GM23338 (cell line): ENCODE data around the gene SEC61A1. TPM values are rescaled to one million over a fixed set of nuclear protein-coding genes. Genes with fewer than 3 reads are reported as not detected.

Source experiments
- ATAC-seq: fragments of 200-7000 bp; cut with Tn5 transposase; 3 replicates; pipeline ENCODE4 v1.9.1; 2020
- DNase-seq: peaks from one replicate; pipeline ENCODE4 v3.0.0-alpha.2; 2015; ENCODE audit warnings: low spot score
- H2AFZ ChIP-seq: fragments of 200-600 bp; sonication (generic); 2 replicates; pipeline ENCODE4 v1.8.0; 2016; ENCODE audit warnings: antibody characterized with exemption, mild to moderate bottlenecking, moderate library complexity
- H3F3A ChIP-seq: fragments of 200-600 bp; sonication (generic); replicated peaks from 2 replicates; pipeline ENCODE4 v1.8.0; 2017; ENCODE audit warnings: antibody characterized with exemption, mixed run types, low read depth
- H3K27ac ChIP-seq: fragments of 200-600 bp; sonication (generic); 2 replicates; pipeline ENCODE4 v1.6.1; 2016; ENCODE audit warnings: low read depth
- H3K27me3 ChIP-seq: fragments of 200-600 bp; sonication (generic); 2 replicates; pipeline ENCODE4 v1.8.0; 2016; ENCODE audit warnings: mild to moderate bottlenecking, mixed run types, moderate library complexity; ENCODE audit not compliant: insufficient read depth
- H3K36me3 ChIP-seq: fragments of 200-600 bp; sonication (generic); 2 replicates; pipeline ENCODE4 v1.8.0; 2016; ENCODE audit warnings: mild to moderate bottlenecking; ENCODE audit not compliant: insufficient read depth
- H3K4me1 ChIP-seq: fragments of 200-600 bp; sonication (generic); 2 replicates; pipeline ENCODE4 v1.8.0; 2016; ENCODE audit warnings: mild to moderate bottlenecking, moderate library complexity; ENCODE audit not compliant: insufficient read depth
- H3K4me2 ChIP-seq: fragments of 200-600 bp; sonication (generic); 2 replicates; pipeline ENCODE4 v1.7.1; 2017; ENCODE audit warnings: mixed run types
- H3K4me3 ChIP-seq: fragments of 200-600 bp; sonication (generic); 2 replicates; pipeline ENCODE4 v1.6.1; 2016; ENCODE audit warnings: mixed run types
- H3K79me2 ChIP-seq: fragments of 200-600 bp; sonication (generic); replicated peaks from 2 replicates; pipeline ENCODE4 v1.8.0; 2017; ENCODE audit warnings: mild to moderate bottlenecking; ENCODE audit not compliant: insufficient read depth
- H3K9me2 ChIP-seq: fragments of 200-600 bp; sonication (generic); 2 replicates; pipeline ENCODE4 v1.8.0; 2017; ENCODE audit not compliant: insufficient read depth
- H4K20me1 ChIP-seq: fragments of 200-600 bp; sonication (generic); replicated peaks from 2 replicates; pipeline ENCODE4 v1.8.0; 2017; ENCODE audit warnings: mild to moderate bottlenecking; ENCODE audit not compliant: insufficient read depth
- H3K27ac Mint-ChIP-seq: 2 replicates; pipeline ENCODE4 v1.8.0; 2020; ENCODE audit warnings: inconsistent platforms, mild to moderate bottlenecking, moderate library complexity, mixed read lengths
- H3K27me3 Mint-ChIP-seq: 3 replicates; pipeline ENCODE4 v1.8.0; 2022; ENCODE audit warnings: low read depth, mild to moderate bottlenecking, moderate library complexity, mixed read lengths, inconsistent platforms; ENCODE audit not compliant: insufficient read depth, poor library complexity
- H3K36me3 Mint-ChIP-seq: 3 replicates; pipeline ENCODE4 v1.8.0; 2021; ENCODE audit warnings: low read depth, mild to moderate bottlenecking, inconsistent platforms, moderate library complexity, mixed read lengths
- H3K4me1 Mint-ChIP-seq: 3 replicates; pipeline ENCODE4 v1.8.0; 2020; ENCODE audit warnings: mild to moderate bottlenecking, inconsistent platforms, mixed read lengths
- H3K4me3 Mint-ChIP-seq: 3 replicates; pipeline ENCODE4 v1.8.0; 2021; ENCODE audit warnings: moderate library complexity, mild to moderate bottlenecking, inconsistent platforms, mixed read lengths
- H3K9me3 Mint-ChIP-seq: 3 replicates; pipeline ENCODE4 v1.8.0; 2020; ENCODE audit warnings: moderate library complexity, mild to moderate bottlenecking, inconsistent platforms, mixed read lengths
- CREB1 ChIP-seq: fragments of 250-450 bp; sonication (Bioruptor Pico); IDR thresholded peaks from 2 replicates; pipeline ENCODE4 v1.5.0; 2020; ENCODE audit warnings: low read depth, mild to moderate bottlenecking, moderate library complexity
- EZH2 ChIP-seq: fragments of 200-600 bp; sonication (generic); IDR thresholded peaks from one replicate; pipeline ENCODE4 v1.8.0; 2017; ENCODE audit warnings: antibody characterized with exemption, mild to moderate bottlenecking, low read depth; ENCODE audit not compliant: unreplicated experiment
- EZH2phosphoT487 ChIP-seq: fragments of 200-600 bp; sonication (generic); IDR thresholded peaks from one replicate; pipeline ENCODE4 v1.8.1; 2018; ENCODE audit warnings: antibody characterized with exemption; ENCODE audit not compliant: unreplicated experiment
- JUNB ChIP-seq: IDR thresholded peaks from one replicate; pipeline ENCODE4 v1.6.1; 2016; ENCODE audit warnings: antibody characterized with exemption; ENCODE audit not compliant: unreplicated experiment
- NANOG ChIP-seq: IDR thresholded peaks from 2 replicates; pipeline ENCODE4 v1.6.1; 2016; ENCODE audit warnings: antibody characterized with exemption, borderline replicate concordance
- POLR2AphosphoS5 ChIP-seq: IDR thresholded peaks from 2 replicates; pipeline ENCODE4 v1.6.1; 2016; ENCODE audit warnings: antibody characterized with exemption, low read depth
- STAT1 ChIP-seq: IDR thresholded peaks from one replicate; pipeline ENCODE4 v1.6.1; 2016; ENCODE audit warnings: antibody characterized with exemption; ENCODE audit not compliant: unreplicated experiment
- ZNF114 ChIP-seq: fragments of 250-450 bp; sonication (Bioruptor Pico); IDR thresholded peaks from 2 replicates; pipeline ENCODE4 v1.5.0; 2020; ENCODE audit warnings: mild to moderate bottlenecking, moderate library complexity
- ZNF331 ChIP-seq: fragments of 250-450 bp; sonication (Bioruptor Pico); IDR thresholded peaks from 2 replicates; pipeline ENCODE4 v1.5.0; 2020; ENCODE audit warnings: low read depth, mild to moderate bottlenecking, moderate library complexity
- polyA plus RNA-seq: library from polyadenylated mRNA; unstranded; fragments of >200 nt; fragmentation: Nextera tagmentation; extraction: Ambion mirVana; gene quantifications from 2 replicates; pipeline ENCODE4 v1.2.1, GENCODE V29; 2016
- total RNA-seq: library from RNA; depleted of rRNA; stranded (reverse); fragments of >200 nt; shearing (Covaris generic); gene quantifications from 2 replicates; pipeline ENCODE4 v1.2.3, GENCODE V29; 2014
- TF ChIP-seq, protein P1 (sequence below): IDR thresholded peaks from 2 replicates; pipeline ENCODE4 v1.6.1; 2016; ENCODE audit warnings: antibody characterized with exemption
- TF ChIP-seq, protein P2 (sequence below), 2 experiments: fragments of 200-600 bp in 1 of 2; sonication (generic) in 1 of 2; conservative IDR thresholded peaks; 2 replicates each; pipeline versions ENCODE4 v1.5.1 to v1.6.1; 2016 to 2017; ENCODE audit warnings: antibody characterized with exemption in 2 of 2, low read depth in 2 of 2, mild to moderate bottlenecking in 2 of 2, moderate library complexity in 1 of 2
- TF ChIP-seq, protein P3 (sequence below): fragments of 250-450 bp; sonication (Bioruptor Pico); IDR thresholded peaks from 2 replicates; pipeline ENCODE4 v1.5.0; 2020; ENCODE audit warnings: mild to moderate bottlenecking, moderate library complexity
- TF ChIP-seq, protein P4 (sequence below): IDR thresholded peaks from one replicate; pipeline ENCODE4 v1.6.1; 2018; ENCODE audit warnings: antibody characterized with exemption; ENCODE audit not compliant: unreplicated experiment

SEC61A1 gene
- total and polyA plus RNA-seq, 2 experiments from 2014 or later: 44.8 to 184 TPM

DNA sequence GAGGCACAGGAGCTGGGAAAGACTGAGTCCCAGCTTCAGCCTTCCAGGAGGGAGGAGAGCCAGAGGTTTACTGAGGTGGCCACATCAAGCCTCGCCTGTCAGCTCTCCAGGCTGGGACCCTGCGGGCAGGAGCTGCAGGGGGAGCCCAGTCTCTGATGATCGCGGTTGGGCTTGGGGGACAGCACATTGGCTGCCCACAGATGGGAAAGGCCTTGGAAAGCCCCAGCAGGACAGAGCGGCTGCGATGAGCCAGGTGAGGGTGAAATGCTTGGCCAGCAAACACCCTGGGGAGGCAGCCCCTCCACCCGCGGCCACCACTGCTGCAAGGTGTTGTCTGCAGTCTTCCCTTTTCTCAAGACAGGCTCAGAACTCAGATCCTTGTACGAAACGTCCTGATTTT lies 31.2 kb downstream of the SEC61A1 start:
- TF ChIP-seq EZH2 (no peak), EZH2phosphoT487 (no peak), JUNB (no peak), ZNF331 (no peak), ZNF114 (no peak), STAT1 (no peak), POLR2AphosphoS5 (no peak), CREB1 (CRISPR knock-in tag) (no peak), NANOG (no peak)
- TF ChIP-seq, protein P1, sequence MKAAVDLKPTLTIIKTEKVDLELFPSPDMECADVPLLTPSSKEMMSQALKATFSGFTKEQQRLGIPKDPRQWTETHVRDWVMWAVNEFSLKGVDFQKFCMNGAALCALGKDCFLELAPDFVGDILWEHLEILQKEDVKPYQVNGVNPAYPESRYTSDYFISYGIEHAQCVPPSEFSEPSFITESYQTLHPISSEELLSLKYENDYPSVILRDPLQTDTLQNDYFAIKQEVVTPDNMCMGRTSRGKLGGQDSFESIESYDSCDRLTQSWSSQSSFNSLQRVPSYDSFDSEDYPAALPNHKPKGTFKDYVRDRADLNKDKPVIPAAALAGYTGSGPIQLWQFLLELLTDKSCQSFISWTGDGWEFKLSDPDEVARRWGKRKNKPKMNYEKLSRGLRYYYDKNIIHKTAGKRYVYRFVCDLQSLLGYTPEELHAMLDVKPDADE: no peak
- TF ChIP-seq, protein P2, sequence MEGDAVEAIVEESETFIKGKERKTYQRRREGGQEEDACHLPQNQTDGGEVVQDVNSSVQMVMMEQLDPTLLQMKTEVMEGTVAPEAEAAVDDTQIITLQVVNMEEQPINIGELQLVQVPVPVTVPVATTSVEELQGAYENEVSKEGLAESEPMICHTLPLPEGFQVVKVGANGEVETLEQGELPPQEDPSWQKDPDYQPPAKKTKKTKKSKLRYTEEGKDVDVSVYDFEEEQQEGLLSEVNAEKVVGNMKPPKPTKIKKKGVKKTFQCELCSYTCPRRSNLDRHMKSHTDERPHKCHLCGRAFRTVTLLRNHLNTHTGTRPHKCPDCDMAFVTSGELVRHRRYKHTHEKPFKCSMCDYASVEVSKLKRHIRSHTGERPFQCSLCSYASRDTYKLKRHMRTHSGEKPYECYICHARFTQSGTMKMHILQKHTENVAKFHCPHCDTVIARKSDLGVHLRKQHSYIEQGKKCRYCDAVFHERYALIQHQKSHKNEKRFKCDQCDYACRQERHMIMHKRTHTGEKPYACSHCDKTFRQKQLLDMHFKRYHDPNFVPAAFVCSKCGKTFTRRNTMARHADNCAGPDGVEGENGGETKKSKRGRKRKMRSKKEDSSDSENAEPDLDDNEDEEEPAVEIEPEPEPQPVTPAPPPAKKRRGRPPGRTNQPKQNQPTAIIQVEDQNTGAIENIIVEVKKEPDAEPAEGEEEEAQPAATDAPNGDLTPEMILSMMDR (conservative IDR thresholded peaks at IDR 0.05; ENCODE audit: low read depth in 2 of 2): no peak
- TF ChIP-seq, protein P3, sequence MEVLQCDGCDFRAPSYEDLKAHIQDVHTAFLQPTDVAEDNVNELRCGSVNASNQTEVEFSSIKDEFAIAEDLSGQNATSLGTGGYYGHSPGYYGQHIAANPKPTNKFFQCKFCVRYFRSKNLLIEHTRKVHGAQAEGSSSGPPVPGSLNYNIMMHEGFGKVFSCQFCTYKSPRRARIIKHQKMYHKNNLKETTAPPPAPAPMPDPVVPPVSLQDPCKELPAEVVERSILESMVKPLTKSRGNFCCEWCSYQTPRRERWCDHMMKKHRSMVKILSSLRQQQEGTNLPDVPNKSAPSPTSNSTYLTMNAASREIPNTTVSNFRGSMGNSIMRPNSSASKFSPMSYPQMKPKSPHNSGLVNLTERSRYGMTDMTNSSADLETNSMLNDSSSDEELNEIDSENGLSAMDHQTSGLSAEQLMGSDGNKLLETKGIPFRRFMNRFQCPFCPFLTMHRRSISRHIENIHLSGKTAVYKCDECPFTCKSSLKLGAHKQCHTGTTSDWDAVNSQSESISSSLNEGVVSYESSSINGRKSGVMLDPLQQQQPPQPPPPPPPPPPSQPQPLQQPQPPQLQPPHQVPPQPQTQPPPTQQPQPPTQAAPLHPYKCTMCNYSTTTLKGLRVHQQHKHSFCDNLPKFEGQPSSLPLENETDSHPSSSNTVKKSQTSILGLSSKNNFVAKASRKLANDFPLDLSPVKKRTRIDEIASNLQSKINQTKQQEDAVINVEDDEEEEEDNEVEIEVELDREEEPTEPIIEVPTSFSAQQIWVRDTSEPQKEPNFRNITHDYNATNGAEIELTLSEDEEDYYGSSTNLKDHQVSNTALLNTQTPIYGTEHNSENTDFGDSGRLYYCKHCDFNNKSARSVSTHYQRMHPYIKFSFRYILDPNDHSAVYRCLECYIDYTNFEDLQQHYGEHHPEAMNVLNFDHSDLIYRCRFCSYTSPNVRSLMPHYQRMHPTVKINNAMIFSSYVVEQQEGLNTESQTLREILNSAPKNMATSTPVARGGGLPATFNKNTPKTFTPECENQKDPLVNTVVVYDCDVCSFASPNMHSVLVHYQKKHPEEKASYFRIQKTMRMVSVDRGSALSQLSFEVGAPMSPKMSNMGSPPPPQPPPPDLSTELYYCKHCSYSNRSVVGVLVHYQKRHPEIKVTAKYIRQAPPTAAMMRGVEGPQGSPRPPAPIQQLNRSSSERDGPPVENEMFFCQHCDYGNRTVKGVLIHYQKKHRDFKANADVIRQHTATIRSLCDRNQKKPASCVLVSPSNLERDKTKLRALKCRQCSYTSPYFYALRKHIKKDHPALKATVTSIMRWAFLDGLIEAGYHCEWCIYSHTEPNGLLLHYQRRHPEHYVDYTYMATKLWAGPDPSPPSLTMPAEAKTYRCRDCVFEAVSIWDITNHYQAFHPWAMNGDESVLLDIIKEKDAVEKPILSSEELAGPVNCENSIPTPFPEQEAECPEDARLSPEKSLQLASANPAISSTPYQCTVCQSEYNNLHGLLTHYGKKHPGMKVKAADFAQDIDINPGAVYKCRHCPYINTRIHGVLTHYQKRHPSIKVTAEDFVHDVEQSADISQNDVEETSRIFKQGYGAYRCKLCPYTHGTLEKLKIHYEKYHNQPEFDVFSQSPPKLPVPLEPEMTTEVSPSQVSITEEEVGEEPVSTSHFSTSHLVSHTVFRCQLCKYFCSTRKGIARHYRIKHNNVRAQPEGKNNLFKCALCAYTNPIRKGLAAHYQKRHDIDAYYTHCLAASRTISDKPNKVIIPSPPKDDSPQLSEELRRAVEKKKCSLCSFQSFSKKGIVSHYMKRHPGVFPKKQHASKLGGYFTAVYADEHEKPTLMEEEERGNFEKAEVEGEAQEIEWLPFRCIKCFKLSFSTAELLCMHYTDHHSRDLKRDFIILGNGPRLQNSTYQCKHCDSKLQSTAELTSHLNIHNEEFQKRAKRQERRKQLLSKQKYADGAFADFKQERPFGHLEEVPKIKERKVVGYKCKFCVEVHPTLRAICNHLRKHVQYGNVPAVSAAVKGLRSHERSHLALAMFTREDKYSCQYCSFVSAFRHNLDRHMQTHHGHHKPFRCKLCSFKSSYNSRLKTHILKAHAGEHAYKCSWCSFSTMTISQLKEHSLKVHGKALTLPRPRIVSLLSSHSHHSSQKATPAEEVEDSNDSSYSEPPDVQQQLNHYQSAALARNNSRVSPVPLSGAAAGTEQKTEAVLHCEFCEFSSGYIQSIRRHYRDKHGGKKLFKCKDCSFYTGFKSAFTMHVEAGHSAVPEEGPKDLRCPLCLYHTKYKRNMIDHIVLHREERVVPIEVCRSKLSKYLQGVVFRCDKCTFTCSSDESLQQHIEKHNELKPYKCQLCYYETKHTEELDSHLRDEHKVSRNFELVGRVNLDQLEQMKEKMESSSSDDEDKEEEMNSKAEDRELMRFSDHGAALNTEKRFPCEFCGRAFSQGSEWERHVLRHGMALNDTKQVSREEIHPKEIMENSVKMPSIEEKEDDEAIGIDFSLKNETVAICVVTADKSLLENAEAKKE (CRISPR knock-in tag): no peak
- TF ChIP-seq, protein P4, sequence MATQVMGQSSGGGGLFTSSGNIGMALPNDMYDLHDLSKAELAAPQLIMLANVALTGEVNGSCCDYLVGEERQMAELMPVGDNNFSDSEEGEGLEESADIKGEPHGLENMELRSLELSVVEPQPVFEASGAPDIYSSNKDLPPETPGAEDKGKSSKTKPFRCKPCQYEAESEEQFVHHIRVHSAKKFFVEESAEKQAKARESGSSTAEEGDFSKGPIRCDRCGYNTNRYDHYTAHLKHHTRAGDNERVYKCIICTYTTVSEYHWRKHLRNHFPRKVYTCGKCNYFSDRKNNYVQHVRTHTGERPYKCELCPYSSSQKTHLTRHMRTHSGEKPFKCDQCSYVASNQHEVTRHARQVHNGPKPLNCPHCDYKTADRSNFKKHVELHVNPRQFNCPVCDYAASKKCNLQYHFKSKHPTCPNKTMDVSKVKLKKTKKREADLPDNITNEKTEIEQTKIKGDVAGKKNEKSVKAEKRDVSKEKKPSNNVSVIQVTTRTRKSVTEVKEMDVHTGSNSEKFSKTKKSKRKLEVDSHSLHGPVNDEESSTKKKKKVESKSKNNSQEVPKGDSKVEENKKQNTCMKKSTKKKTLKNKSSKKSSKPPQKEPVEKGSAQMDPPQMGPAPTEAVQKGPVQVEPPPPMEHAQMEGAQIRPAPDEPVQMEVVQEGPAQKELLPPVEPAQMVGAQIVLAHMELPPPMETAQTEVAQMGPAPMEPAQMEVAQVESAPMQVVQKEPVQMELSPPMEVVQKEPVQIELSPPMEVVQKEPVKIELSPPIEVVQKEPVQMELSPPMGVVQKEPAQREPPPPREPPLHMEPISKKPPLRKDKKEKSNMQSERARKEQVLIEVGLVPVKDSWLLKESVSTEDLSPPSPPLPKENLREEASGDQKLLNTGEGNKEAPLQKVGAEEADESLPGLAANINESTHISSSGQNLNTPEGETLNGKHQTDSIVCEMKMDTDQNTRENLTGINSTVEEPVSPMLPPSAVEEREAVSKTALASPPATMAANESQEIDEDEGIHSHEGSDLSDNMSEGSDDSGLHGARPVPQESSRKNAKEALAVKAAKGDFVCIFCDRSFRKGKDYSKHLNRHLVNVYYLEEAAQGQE: no peak
- peak; percentile 65; the same call in 2 of the 3 replicates for ATAC-seq
- no peaks in the 10 kb centered on the region for H3K9me2 ChIP-seq
- DNase-seq: no peak
- Mint-ChIP-seq H3K4me3 (no peak overlapping the region), H3K4me1 (0 out of 3 replicates have a peak, but pooled peaks cover 1% of the 10 kb centered on the region), H3K36me3 (peaks cover 81% of the 10 kb centered on the region), H3K27ac (no peak overlapping the region), H3K9me3 (no peaks in the 10 kb centered on the region), H3K27me3 (peaks cover 2% of the 10 kb centered on the region)
- H3K27me3 ChIP-seq: no peaks in the 10 kb centered on the region
- no peaks in the 10 kb centered on the region; the same call in 1 of the 2 replicates for H3K4me1 ChIP-seq
- no peaks in the 10 kb centered on the region; the same call in 1 of the 2 replicates for H3K79me2 ChIP-seq
- peaks cover 14% of the 10 kb centered on the region; the same call in 1 of the 2 replicates for H3K36me3 ChIP-seq
- H3F3A ChIP-seq: no peaks in the 10 kb centered on the region
- H4K20me1 ChIP-seq: peaks cover 19% of the 10 kb centered on the region
- H3K4me2 ChIP-seq: no peak overlapping the region
- no peak overlapping the region for H3K27ac ChIP-seq
- no peak overlapping the region for H3K4me3 ChIP-seq
- no peak overlapping the region for H2AFZ ChIP-seq
